GM12873 (cell line): Measurements from ENCODE around the gene ACTN1.

Experiments
- TF ChIP-seq, protein P1 (sequence below): IDR thresholded peaks from 2 replicates; pipeline ENCODE4 v1.5.1; 2012; ENCODE audit warnings: low read depth, mild to moderate bottlenecking, moderate library complexity, low read length, control low read depth; ENCODE audit not compliant: insufficient read depth; ENCODE audit errors: missing control alignments

The ACTN1 gene

DNA sequence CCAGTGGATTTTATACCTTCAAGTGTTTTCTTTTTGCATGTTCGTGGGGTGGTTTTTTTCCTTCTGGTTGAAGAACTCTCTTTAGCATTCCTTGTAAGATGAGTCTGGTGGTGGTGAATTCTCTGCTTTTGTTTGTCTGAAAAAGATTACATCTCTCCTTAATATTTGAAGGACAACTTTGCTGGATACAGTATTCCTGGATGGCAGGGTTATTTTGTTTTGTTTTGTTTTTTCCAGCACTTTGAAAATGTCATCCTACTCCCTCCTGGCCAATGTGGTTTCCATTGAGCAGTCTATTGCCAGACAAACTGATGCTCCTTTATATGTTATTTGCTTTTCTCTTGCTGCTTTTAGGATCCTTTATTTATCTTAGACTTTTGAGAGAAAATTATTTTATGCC, 143.0 kb downstream of the ACTN1 start:
- TF ChIP-seq, protein P1, sequence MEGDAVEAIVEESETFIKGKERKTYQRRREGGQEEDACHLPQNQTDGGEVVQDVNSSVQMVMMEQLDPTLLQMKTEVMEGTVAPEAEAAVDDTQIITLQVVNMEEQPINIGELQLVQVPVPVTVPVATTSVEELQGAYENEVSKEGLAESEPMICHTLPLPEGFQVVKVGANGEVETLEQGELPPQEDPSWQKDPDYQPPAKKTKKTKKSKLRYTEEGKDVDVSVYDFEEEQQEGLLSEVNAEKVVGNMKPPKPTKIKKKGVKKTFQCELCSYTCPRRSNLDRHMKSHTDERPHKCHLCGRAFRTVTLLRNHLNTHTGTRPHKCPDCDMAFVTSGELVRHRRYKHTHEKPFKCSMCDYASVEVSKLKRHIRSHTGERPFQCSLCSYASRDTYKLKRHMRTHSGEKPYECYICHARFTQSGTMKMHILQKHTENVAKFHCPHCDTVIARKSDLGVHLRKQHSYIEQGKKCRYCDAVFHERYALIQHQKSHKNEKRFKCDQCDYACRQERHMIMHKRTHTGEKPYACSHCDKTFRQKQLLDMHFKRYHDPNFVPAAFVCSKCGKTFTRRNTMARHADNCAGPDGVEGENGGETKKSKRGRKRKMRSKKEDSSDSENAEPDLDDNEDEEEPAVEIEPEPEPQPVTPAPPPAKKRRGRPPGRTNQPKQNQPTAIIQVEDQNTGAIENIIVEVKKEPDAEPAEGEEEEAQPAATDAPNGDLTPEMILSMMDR, result no peak

- TF ChIP-seq, protein P1, result no peak
Observed at GRCh38 chr14:68834816-68835215, 144.3 kb downstream of the ACTN1 start.

DNA sequence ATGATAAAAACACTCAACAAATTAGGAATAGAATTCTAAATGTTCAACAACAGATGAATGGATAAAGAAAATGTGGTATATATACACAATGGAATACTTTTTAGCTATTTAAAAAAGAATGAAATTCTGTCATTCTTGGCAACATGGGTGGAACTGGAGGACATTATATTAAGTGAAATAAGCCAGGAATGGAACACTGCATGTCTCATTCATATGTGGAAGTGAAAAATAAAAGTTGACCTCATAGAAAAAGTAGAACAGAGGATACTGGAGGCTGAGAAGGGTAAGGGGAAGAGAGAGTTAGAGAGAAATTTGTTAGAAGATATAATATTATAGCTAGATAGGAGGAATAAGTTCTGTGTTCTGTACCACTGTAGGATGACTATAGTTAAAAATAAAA, 150.4 kb downstream of the ACTN1 start:
- TF ChIP-seq, protein P1, result no peak

DNA sequence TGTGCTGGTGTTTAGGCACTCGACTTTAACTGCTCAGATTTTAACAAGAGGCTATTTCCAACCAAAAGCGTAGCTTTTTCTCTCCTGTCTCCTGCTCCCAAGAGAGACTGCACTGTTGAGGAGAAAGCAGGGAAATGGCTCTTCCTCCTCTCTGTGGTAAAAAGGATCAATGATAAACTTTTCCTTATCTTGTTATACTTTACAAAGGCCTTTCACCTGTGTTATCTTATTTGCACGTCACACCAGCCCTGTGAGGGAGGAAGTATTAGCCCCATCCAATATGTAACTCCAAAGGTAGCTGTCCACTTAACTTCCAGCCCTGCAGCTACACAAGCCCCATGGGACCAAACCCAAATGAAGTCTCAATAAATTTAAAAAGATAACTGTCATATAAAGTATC, 153.4 kb downstream of the ACTN1 start:
- TF ChIP-seq, protein P1, result no peak

- TF ChIP-seq, protein P1, result peak; percentile 97
Observed at GRCh38 chr14:68824517-68825347, 154.4 kb downstream of the ACTN1 start.

GRCh38 chr14:68824207-68824516, 154.9 kb downstream of the ACTN1 start:
- TF ChIP-seq, protein P1, result no peak
